HCT116 (cell line): ENCODE measurements around the gene GNG12. TPM values are rescaled to one million over a fixed set of nuclear protein-coding genes. Genes with fewer than 3 reads are reported as not detected.
A peak's percentile ranks its signal among the peaks of the same experiment; 100 is the strongest.

ENCODE experiments used
- ATAC-seq: fragments of 200-7000 bp; cut with Tn5 transposase; 2 replicates; pipeline ENCODE4 v1.9.1; 2020; ENCODE audit warnings: mild to moderate bottlenecking, moderate library complexity
- BruUV-seq: library from RNA; stranded (reverse); fragments of 400-500 nt; replicated peaks from 2 replicates; lab custom pipeline; 2021; lab: Mats Ljungman, UMichigan
- CTCF ChIA-PET: fragments of 300-600 bp; sonication (Branson Sonifier 250); formaldehyde crosslinking; loops from one replicate; lab custom pipeline; 2021; ENCODE audit warnings: antibody characterized with exemption; lab: Charles Lee
- POLR2A ChIA-PET: fragments of 300-600, 350-600 bp; sonication (Branson Sonifier 250); formaldehyde crosslinking; loops from one replicate; lab custom pipeline; 2021; ENCODE audit warnings: antibody characterized with exemption; lab: Charles Lee
- RAD21 ChIA-PET, 2 experiments: fragments of 300-600 bp; sonication (Branson Sonifier 250); formaldehyde crosslinking; loops; one replicate each; lab custom pipeline; 2023; ENCODE audit warnings: low total read pairs in 2 of 2; ENCODE audit not compliant: uncharacterized antibody in 2 of 2, unreplicated experiment in 2 of 2, low non-redundant PET in 1 of 2; lab: Charles Lee
- DNase-seq: peaks from one replicate; pipeline ENCODE4 v3.0.0-alpha.2; 2010; ENCODE audit warnings: low read depth, low spot score
- H2AFZ ChIP-seq: fragments of 200-600 bp; shearing (Covaris generic), sonication (generic); 2 replicates; pipeline ENCODE4 v1.6.1; 2017; ENCODE audit warnings: low read depth, mixed run types, mixed read lengths, antibody characterized with exemption, low read length; ENCODE audit not compliant: poor library complexity, severe bottlenecking
- H3K27ac ChIP-seq: 2 replicates; pipeline ENCODE4 v1.5.1; 2012; ENCODE audit warnings: low read depth, low read length
- H3K27me3 ChIP-seq: fragments of 200-600 bp; sonication (generic); 2 replicates; pipeline ENCODE4 v1.6.1; 2016; ENCODE audit warnings: mixed run types, low read length, mixed read lengths; ENCODE audit not compliant: insufficient read depth
- H3K36me3 ChIP-seq, 2 experiments: fragments of 200-500 bp in 1 of 2; fragments of 200-600 bp in 1 of 2; sonication (Bioruptor generic) in 1 of 2; sonication (generic) in 1 of 2; 2 replicates each; pipeline versions ENCODE4 v1.5.1 to v1.6.1; 2014 to 2016; ENCODE audit warnings: low read length in 2 of 2, inconsistent platforms in 1 of 2, mixed read lengths in 1 of 2, mixed run types in 1 of 2; ENCODE audit not compliant: insufficient read depth in 2 of 2, control insufficient read depth in 1 of 2
- H3K4me1 ChIP-seq, 2 experiments: fragments of 200-600 bp in 1 of 2; sonication (generic) in 1 of 2; 2 replicates each; pipeline versions ENCODE4 v1.5.1 to v1.6.1; 2012 to 2017; ENCODE audit warnings: low read length in 2 of 2, inconsistent platforms in 1 of 2, mild to moderate bottlenecking in 1 of 2, mixed read lengths in 1 of 2, mixed run types in 1 of 2, moderate library complexity in 1 of 2; ENCODE audit not compliant: insufficient read depth in 2 of 2, control insufficient read depth in 1 of 2
- H3K4me2 ChIP-seq: fragments of 200-600 bp; sonication (generic); 2 replicates; pipeline ENCODE4 v1.6.1; 2017; ENCODE audit warnings: mixed run types, low read length, mixed read lengths
- H3K4me3 ChIP-seq, 2 experiments: fragments of 200-600 bp in 1 of 2; sonication (generic) in 1 of 2; replicated peaks in 1 of 2; 2 replicates each; pipeline ENCODE4 v1.5.1; 2011 to 2016; ENCODE audit warnings: low read length in 2 of 2, control low read depth in 1 of 2, low read depth in 1 of 2, mild to moderate bottlenecking in 1 of 2, mixed read lengths in 1 of 2, mixed run types in 1 of 2
- H3K79me2 ChIP-seq: fragments of 200-600 bp; sonication (generic); 2 replicates; pipeline ENCODE4 v1.6.1; 2017; ENCODE audit warnings: mild to moderate bottlenecking, mixed run types, low read length, moderate library complexity, mixed read lengths; ENCODE audit not compliant: insufficient read depth
- H3K9ac ChIP-seq: fragments of 200-600 bp; sonication (generic); 2 replicates; pipeline ENCODE4 v1.6.1; 2016; ENCODE audit warnings: low read length, mixed read lengths
- H3K9me2 ChIP-seq: fragments of 200-600 bp; sonication (generic), shearing (Covaris generic); 2 replicates; pipeline ENCODE4 v1.6.1; 2017; ENCODE audit warnings: mixed run types, mild to moderate bottlenecking, moderate library complexity; ENCODE audit not compliant: insufficient read depth
- H3K9me3 ChIP-seq, 2 experiments: fragments of 200-500 bp in 1 of 2; fragments of 200-600 bp in 1 of 2; sonication (Bioruptor generic) in 1 of 2; sonication (generic) in 1 of 2; 2 replicates each; pipeline ENCODE4 v1.6.1; 2014 to 2017; ENCODE audit warnings: low read length in 2 of 2, mixed read lengths in 2 of 2, inconsistent platforms in 1 of 2, low read depth in 1 of 2, mild to moderate bottlenecking in 1 of 2, mixed run types in 1 of 2, moderate library complexity in 1 of 2; ENCODE audit not compliant: control insufficient read depth in 1 of 2, insufficient read depth in 1 of 2
- H4K20me1 ChIP-seq: fragments of 200-600 bp; sonication (generic), shearing (Covaris generic); 2 replicates; pipeline ENCODE4 v1.6.1; 2017; ENCODE audit warnings: mixed run types, mild to moderate bottlenecking, moderate library complexity; ENCODE audit not compliant: insufficient read depth
- EGR1 ChIP-seq: IDR thresholded peaks from 2 replicates; pipeline ENCODE4 v1.6.1; 2012; ENCODE audit warnings: low read depth
- EZH2 ChIP-seq: fragments of 200-600 bp; sonication (generic); IDR thresholded peaks from 2 replicates; pipeline ENCODE4 v1.6.1; 2017; ENCODE audit warnings: antibody characterized with exemption, mixed run types
- TCF7L2 ChIP-seq: IDR thresholded peaks from 2 replicates; pipeline ENCODE4 v1.7.0; 2011; ENCODE audit warnings: borderline replicate concordance, inconsistent platforms; ENCODE audit not compliant: insufficient read depth, insufficient read length; ENCODE audit errors: extremely low read depth
- ZFX ChIP-seq: fragments of 450-650 bp; IDR thresholded peaks from 2 replicates; pipeline ENCODE4 v1.6.1; 2017
- ZNF274 ChIP-seq: fragments of 200-500 bp; sonication (Bioruptor generic); IDR thresholded peaks from 2 replicates; pipeline ENCODE4 v1.6.1; 2014; ENCODE audit warnings: mild to moderate bottlenecking, low read depth, low read length, inconsistent platforms
- intact Hi-C: fragments of 100-400 bp; cut with micrococcal nuclease; formaldehyde crosslinking; loops from 2 replicates; pipeline ENCODE4 v1.10.0; 2022
- total RNA-seq: library from RNA; stranded (reverse); gene quantifications from one replicate; pipeline ENCODE4 v1.2.1, GENCODE V29; 2021; ENCODE audit not compliant: unreplicated experiment
- TF ChIP-seq, protein P1 (sequence below): IDR thresholded peaks from 2 replicates; pipeline ENCODE4 v1.6.1; 2011; ENCODE audit warnings: mild to moderate bottlenecking, low read length, moderate library complexity; ENCODE audit not compliant: insufficient replicate concordance; ENCODE audit errors: extremely low read depth
- TF ChIP-seq, protein P2 (sequence below): IDR thresholded peaks from 2 replicates; pipeline ENCODE4 v1.6.1; 2012

GNG12 gene
- total RNA-seq, 1 experiment from 2014 or later, result 49.6 TPM

DNA sequence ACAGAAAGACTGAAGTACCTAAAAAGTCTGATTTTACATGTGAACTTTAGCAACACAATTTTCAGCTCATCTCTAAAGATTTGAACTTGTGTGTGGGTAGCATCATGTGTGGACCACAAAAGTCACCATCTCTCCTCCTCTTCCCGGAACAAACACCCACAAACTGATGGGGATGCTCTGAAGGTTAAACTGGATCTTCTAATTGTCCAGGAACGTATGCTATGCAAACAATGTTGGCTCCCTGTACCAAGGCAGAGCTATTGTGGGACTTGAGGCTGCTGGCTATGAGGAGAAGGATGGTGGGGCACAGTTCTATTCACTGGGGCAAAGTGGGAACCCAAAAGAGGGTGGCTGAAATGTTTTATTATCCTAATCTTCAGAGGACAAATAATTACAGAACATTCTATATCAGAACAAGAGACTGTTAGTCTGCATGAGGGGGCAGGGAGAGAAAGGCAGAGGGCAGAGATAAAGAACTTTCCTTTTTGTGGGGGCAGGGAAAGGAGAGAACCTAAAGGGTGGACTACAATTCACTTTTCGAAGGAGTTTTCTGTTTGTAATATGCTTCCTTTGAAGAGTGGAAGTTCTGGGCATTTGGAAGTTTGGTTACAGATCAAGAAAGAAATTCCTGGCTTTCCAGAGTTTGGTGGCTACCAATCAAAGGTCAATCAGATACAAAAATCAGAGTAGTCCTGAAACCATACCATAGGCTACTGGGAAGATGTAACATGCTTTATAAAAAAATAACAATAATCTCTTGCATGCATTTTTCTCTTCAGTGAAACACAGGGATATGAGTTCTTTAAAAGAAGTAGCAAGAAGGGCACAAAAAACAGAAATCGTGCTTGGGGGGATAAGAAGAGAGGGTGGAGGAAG lies 85.4 kb downstream of the GNG12 start:
- no TSS peak for BruUV-seq
- intact Hi-C loops, result loop anchor here (2.0 kb wide), 1 partner anchor 61 kb away; no protein-coding TSS in a partner anchor
- 0 out of 4 replicates have a peak overlapping the region, but pooled peaks of 1 of the 2 experiments have one; percentile 46 for H3K4me3 ChIP-seq
- no peaks in the 10 kb centered on the region for H3K9me3 ChIP-seq
- RAD21 ChIA-PET, result no interaction called here
- POLR2A ChIA-PET, result interaction anchor here (1.4 kb wide), 1 partner anchor 58 kb away, joined by 3 read pairs; no protein-coding TSS in a partner anchor
- DNase-seq (no peak), ATAC-seq (no peak)
- no peaks in the 10 kb centered on the region for H3K27me3 ChIP-seq
- peaks cover 49 to 59% of the 10 kb centered on the region in 2 experiments for H3K4me1 ChIP-seq
- CTCF ChIA-PET, result no interaction called here
- no peaks in the 10 kb centered on the region for H3K9me2 ChIP-seq
- H3K27ac ChIP-seq, result peak overlapping the region; percentile 84; the same call in 1 of the 2 replicates
- H3K79me2 ChIP-seq, result peaks cover 16% of the 10 kb centered on the region; the same call in 1 of the 2 replicates
- TF ChIP-seq, protein P1, sequence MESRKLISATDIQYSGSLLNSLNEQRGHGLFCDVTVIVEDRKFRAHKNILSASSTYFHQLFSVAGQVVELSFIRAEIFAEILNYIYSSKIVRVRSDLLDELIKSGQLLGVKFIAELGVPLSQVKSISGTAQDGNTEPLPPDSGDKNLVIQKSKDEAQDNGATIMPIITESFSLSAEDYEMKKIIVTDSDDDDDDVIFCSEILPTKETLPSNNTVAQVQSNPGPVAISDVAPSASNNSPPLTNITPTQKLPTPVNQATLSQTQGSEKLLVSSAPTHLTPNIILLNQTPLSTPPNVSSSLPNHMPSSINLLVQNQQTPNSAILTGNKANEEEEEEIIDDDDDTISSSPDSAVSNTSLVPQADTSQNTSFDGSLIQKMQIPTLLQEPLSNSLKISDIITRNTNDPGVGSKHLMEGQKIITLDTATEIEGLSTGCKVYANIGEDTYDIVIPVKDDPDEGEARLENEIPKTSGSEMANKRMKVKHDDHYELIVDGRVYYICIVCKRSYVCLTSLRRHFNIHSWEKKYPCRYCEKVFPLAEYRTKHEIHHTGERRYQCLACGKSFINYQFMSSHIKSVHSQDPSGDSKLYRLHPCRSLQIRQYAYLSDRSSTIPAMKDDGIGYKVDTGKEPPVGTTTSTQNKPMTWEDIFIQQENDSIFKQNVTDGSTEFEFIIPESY, result no peak
- TF ChIP-seq TCF7L2, result no peak
- TF ChIP-seq EZH2, result no peak
- no peak for TF ChIP-seq EGR1
- no peak for TF ChIP-seq ZNF274
- TF ChIP-seq, protein P2, sequence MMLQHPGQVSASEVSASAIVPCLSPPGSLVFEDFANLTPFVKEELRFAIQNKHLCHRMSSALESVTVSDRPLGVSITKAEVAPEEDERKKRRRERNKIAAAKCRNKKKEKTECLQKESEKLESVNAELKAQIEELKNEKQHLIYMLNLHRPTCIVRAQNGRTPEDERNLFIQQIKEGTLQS, result no peak
- no peak for TF ChIP-seq ZFX
- H4K20me1 ChIP-seq, result no peaks in the 10 kb centered on the region
- H3K36me3 ChIP-seq, result no peaks in the 10 kb centered on the region
- peak overlapping the region; percentile 76 for H3K4me2 ChIP-seq
- H2AFZ ChIP-seq, result no peak overlapping the region
- H3K9ac ChIP-seq, result peak overlapping the region; percentile 61; the same call in 1 of the 2 replicates
